Measurements from ENCODE around the gene TMEM203. TPM values are rescaled to one million over a fixed set of nuclear protein-coding genes. Genes with fewer than 3 reads are reported as not detected.

Gene TMEM203
- total and polyA plus RNA-seq, 2 of the 13 experiments (the other 11 are each of a cell fraction or from before 2014, with no cell fraction given) = 23.4 to 36.7 TPM

- TF ChIP-seq KIAA2018 (CRISPR knock-in tag; IDR thresholded peaks at IDR 0.05; ENCODE audit: borderline replicate concordance) = no peak
- TF ChIP-seq MXD1 (CRISPR knock-in tag; IDR thresholded peaks at IDR 0.05) = peak; percentile 92
- TF ChIP-seq TSC22D2 (CRISPR knock-in tag; IDR thresholded peaks at IDR 0.05; ENCODE audit: borderline replicate concordance) = no peak
- peak; percentile 77 for TF ChIP-seq ZNF777 (CRISPR knock-in tag; IDR thresholded peaks at IDR 0.05)
- TF ChIP-seq ATM (IDR thresholded peaks at IDR 0.05; ENCODE audit: borderline replicate concordance) = no peak
- no peak for TF ChIP-seq TOPORS (CRISPR knock-in tag; IDR thresholded peaks at IDR 0.05)
- peak; percentile 74; the same call in 1 of the 2 replicates for TF ChIP-seq ZNF747 (CRISPR knock-in tag; IDR thresholded peaks at IDR 0.05; ENCODE audit: borderline replicate concordance)
- TF ChIP-seq KDM3A (CRISPR knock-in tag; IDR thresholded peaks at IDR 0.05; ENCODE audit: low read depth) = 0 out of 2 replicates have a peak, but pooled peaks have one; percentile 37
- TF ChIP-seq ZNF577 (CRISPR knock-in tag; IDR thresholded peaks at IDR 0.05; ENCODE audit: borderline replicate concordance, low read depth) = no peak
- peak; percentile 92 for TF ChIP-seq RNF2 (conservative IDR thresholded peaks at IDR 0.05; ENCODE audit: low read depth)
- peak; percentile 11; the same call in 1 of the 2 replicates for TF ChIP-seq TAF1 (CRISPR knock-in tag; IDR thresholded peaks at IDR 0.05)
- TF ChIP-seq RFXAP (CRISPR knock-in tag; IDR thresholded peaks at IDR 0.05; ENCODE audit: borderline replicate concordance) = peak; percentile 43; the same call in 1 of the 2 replicates
- TF ChIP-seq ZHX1 (CRISPR knock-in tag; IDR thresholded peaks at IDR 0.05; ENCODE audit: low read depth) = no peak; the same call in 1 of the 2 replicates
- TF ChIP-seq TFE3 (CRISPR knock-in tag; IDR thresholded peaks at IDR 0.05) = peak; percentile 14; the same call in 1 of the 2 replicates
- TF ChIP-seq CREB1 (IDR thresholded peaks at IDR 0.05) = no peak
- TF ChIP-seq CREB1 (CRISPR knock-in tag; IDR thresholded peaks at IDR 0.05) = no peak
- TF ChIP-seq ZNF841 (CRISPR knock-in tag; IDR thresholded peaks at IDR 0.05; ENCODE audit: borderline replicate concordance) = no peak; the same call in 1 of the 2 replicates
- TF ChIP-seq NFKB2 (CRISPR knock-in tag; IDR thresholded peaks at IDR 0.05; ENCODE audit: borderline replicate concordance) = peak; percentile 77; the same call in 1 of the 2 replicates
Measured at GRCh38 chr9:137240318-137240840, 34.9 kb upstream of the TMEM203 start (continued).
